GM12891 (cell line): Measurements from ENCODE around the gene FANCG.

Source experiments
- DNase-seq: peaks from one replicate; pipeline ENCODE4 v3.0.0; 2011; ENCODE audit warnings: low spot score; ENCODE audit not compliant: insufficient read length
- FAIRE-seq: peaks from 2 replicates; lab custom pipeline; 2011; peaks lifted over from hg19 to GRCh38; lab: Jason Lieb, UNC
- PAX5 ChIP-seq: IDR thresholded peaks from 2 replicates; pipeline ENCODE4 v1.6.1; 2011; ENCODE audit warnings: low read length, moderate library complexity, mild to moderate bottlenecking; ENCODE audit not compliant: insufficient read depth, severe bottlenecking
- POLR2A ChIP-seq: IDR thresholded peaks from 2 replicates; pipeline ENCODE4 v1.6.1; 2011; ENCODE audit warnings: low read depth, low read length, control low read depth
- POLR2AphosphoS5 ChIP-seq: IDR thresholded peaks from 2 replicates; pipeline ENCODE4 v1.6.1; 2011; ENCODE audit warnings: low read depth, low read length, control low read depth
- POU2F2 ChIP-seq: IDR thresholded peaks from 2 replicates; pipeline ENCODE4 v1.6.1; 2011; ENCODE audit warnings: low read depth, mild to moderate bottlenecking, control low read depth, low read length, moderate library complexity
- SPI1 ChIP-seq: IDR thresholded peaks from 2 replicates; pipeline ENCODE4 v1.6.1; 2011; ENCODE audit warnings: low read depth, low read length, control low read depth
- TAF1 ChIP-seq: IDR thresholded peaks from 2 replicates; pipeline ENCODE4 v1.6.1; 2011; ENCODE audit warnings: low read depth, low read length, control low read depth

FANCG gene

GRCh38 chr9:35104586-35104985 is 24.8 kb upstream of the FANCG start:
- DNase-seq (no peak), FAIRE-seq (no peak)
- no peak for TF ChIP-seq POU2F2
- TF ChIP-seq POLR2A: no peak
- no peak for TF ChIP-seq SPI1
- TF ChIP-seq PAX5: no peak
- no peak for TF ChIP-seq POLR2AphosphoS5
- TF ChIP-seq TAF1: no peak

GRCh38 chr9:35103660-35104191 is 24.0 kb upstream of the FANCG start:
- TF ChIP-seq PAX5 (no peak), POLR2A (no peak), POU2F2 (no peak), TAF1 (no peak), POLR2AphosphoS5 (no peak), SPI1 (no peak)
- no peak for FAIRE-seq
- no peak for DNase-seq

GRCh38 chr9:35102769-35103659 is 23.3 kb upstream of the FANCG start, which contains the start of gene STOML2:
Gene STOML2, minus strand, starts transcription at chr9:35103131. Its CDS starts 37 bp downstream, at chr9:35103094.
- FAIRE-seq (peak; percentile 100), DNase-seq (peak; percentile 96)
- TF ChIP-seq SPI1 (peak; percentile 42), PAX5 (peak; percentile 23), POLR2AphosphoS5 (peak; percentile 73; the same call in 1 of the 2 replicates), POU2F2 (peak; percentile 90), POLR2A (peak; percentile 86), TAF1 (peak; percentile 93; the same call in 1 of the 2 replicates)

GRCh38 chr9:35102465-35102768 is 22.7 kb upstream of the FANCG start:
- no peak for FAIRE-seq
- no peak for TF ChIP-seq POLR2A
- TF ChIP-seq PAX5: no peak
- no peak for TF ChIP-seq POLR2AphosphoS5
- no peak for TF ChIP-seq POU2F2
- DNase-seq: no peak

GRCh38 chr9:35097573-35097972 is 17.8 kb upstream of the FANCG start:
- TF ChIP-seq POLR2AphosphoS5 (no peak), TAF1 (no peak), POLR2A (0 out of 2 replicates have a peak, but pooled peaks have one; percentile 20), POU2F2 (no peak), SPI1 (no peak), PAX5 (no peak)
- FAIRE-seq: no peak
- no peak for DNase-seq

GRCh38 chr9:35096035-35096849 is 16.5 kb upstream of the FANCG start, which contains the start of gene PIGO:
Gene PIGO, minus strand, starts transcription at chr9:35096591. Its CDS starts 1,026 bp downstream, at chr9:35095565.
- TF ChIP-seq POLR2A (peak; percentile 87), TAF1 (no peak; the same call in none of the 2 replicates), PAX5 (no peak), POU2F2 (peak; percentile 53; the same call in 1 of the 2 replicates), POLR2AphosphoS5 (peak; percentile 90), SPI1 (0 out of 2 replicates have a peak, but pooled peaks have one; percentile 10)
- DNase-seq: peak; percentile 88
- FAIRE-seq: peak; percentile 98

GRCh38 chr9:35091536-35091935 is 11.8 kb upstream of the FANCG start:
- TF ChIP-seq TAF1 (no peak), POU2F2 (no peak), POLR2AphosphoS5 (no peak), PAX5 (no peak), POLR2A (no peak), SPI1 (no peak)
- no peak for FAIRE-seq
- no peak for DNase-seq

- FAIRE-seq: no peak
- TF ChIP-seq POU2F2: no peak
- TF ChIP-seq PAX5: no peak
- TF ChIP-seq TAF1: no peak
- no peak for TF ChIP-seq SPI1
- no peak for TF ChIP-seq POLR2AphosphoS5
- no peak for DNase-seq
Observed at GRCh38 chr9:35089434-35089833, 9.7 kb upstream of the FANCG start.

GRCh38 chr9:35085078-35085477 is 5.3 kb upstream of the FANCG start:
- FAIRE-seq (no peak), DNase-seq (no peak)
- TF ChIP-seq PAX5 (no peak), SPI1 (no peak), POU2F2 (no peak), TAF1 (no peak), POLR2A (no peak), POLR2AphosphoS5 (no peak)

GRCh38 chr9:35079041-35079425 is 709 bp downstream of the FANCG start:
- DNase-seq (no peak), FAIRE-seq (peak; percentile 16)
- TF ChIP-seq POLR2AphosphoS5 (no peak), SPI1 (no peak), PAX5 (no peak), TAF1 (no peak), POU2F2 (no peak), POLR2A (no peak)
